GM18526 (cell line): ENCODE results near the gene TTC9B.

ENCODE experiments used
- POLR2A ChIP-seq: IDR thresholded peaks from 3 replicates; pipeline ENCODE4 v1.6.1; 2011; ENCODE audit not compliant: insufficient read length; ENCODE audit errors: extremely low read depth

TTC9B gene

GRCh38 chr19:40217934-40218890 lies at the start of gene TTC9B:
Gene TTC9B, minus strand, starts transcription at chr19:40218384. Its CDS starts 3 bp downstream, at chr19:40218381.
- no peak for TF ChIP-seq POLR2A

- no peak for TF ChIP-seq POLR2A
Observed at GRCh38 chr19:40267601-40267997, 49.4 kb upstream of the TTC9B start.

- no peak for TF ChIP-seq POLR2A
Observed at GRCh38 chr19:40266912-40267600, 48.9 kb upstream of the TTC9B start.

GRCh38 chr19:40266119-40266518 lies 47.9 kb upstream of the TTC9B start:
- no peak for TF ChIP-seq POLR2A

GRCh38 chr19:40265763-40266099 lies 47.5 kb upstream of the TTC9B start:
- TF ChIP-seq POLR2A, result no peak

- no peak for TF ChIP-seq POLR2A
Observed at GRCh38 chr19:40265055-40265762, 47.0 kb upstream of the TTC9B start.

GRCh38 chr19:40264314-40265054 lies 46.3 kb upstream of the TTC9B start:
- no peak for TF ChIP-seq POLR2A

- no peak for TF ChIP-seq POLR2A
Observed at GRCh38 chr19:40263440-40264313, 45.5 kb upstream of the TTC9B start.

- no peak for TF ChIP-seq POLR2A
Observed at GRCh38 chr19:40262422-40262821, 44.2 kb upstream of the TTC9B start.

- no peak for TF ChIP-seq POLR2A
Observed at GRCh38 chr19:40261631-40262030, 43.4 kb upstream of the TTC9B start.

- TF ChIP-seq POLR2A, result no peak
Observed at GRCh38 chr19:40257096-40257517, 38.9 kb upstream of the TTC9B start.

GRCh38 chr19:40256512-40256911 lies 38.3 kb upstream of the TTC9B start:
- TF ChIP-seq POLR2A, result no peak

GRCh38 chr19:40255619-40256166 lies 37.5 kb upstream of the TTC9B start:
- TF ChIP-seq POLR2A, result no peak
